ENCODE measurements around the gene TCF7L1. TPM values are rescaled to one million over a fixed set of nuclear protein-coding genes. Genes with fewer than 3 reads are reported as not detected.

Gene TCF7L1
- total and polyA plus RNA-seq, 2 of the 13 experiments (the other 11 are each of a cell fraction or from before 2014, with no cell fraction given): 0.04 to 0.15 TPM

DNA sequence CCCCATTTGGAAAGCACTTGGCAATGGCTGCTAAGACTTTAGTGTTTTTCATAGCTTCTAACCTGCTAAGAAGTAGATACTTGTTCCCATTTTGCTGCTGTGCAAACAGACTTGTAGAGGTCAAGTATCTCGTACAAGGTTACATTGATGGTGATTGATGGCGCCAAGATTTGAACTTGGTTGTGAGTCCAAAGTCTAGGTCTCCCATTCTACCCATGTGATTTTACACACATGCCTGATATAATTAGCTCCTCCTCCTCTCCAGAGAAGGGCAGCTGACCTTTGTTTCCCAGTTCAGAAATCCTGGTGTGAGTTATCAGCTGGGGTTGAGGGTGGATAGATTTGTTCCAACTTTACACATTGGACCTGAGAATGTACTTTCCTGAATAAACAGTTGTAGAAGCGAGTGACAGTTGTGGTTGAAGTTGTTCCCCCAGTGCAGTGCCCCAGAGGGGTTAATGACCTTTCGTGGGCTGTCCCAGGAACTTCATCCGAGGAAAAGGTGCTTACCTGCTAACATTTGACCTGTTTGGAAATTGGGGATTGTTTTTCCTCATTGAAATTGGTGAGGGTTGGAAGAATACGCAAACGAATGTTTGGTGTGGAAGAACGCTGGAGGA, 10.4 kb downstream of the TCF7L1 start (continued):
- TF ChIP-seq, protein P1, sequence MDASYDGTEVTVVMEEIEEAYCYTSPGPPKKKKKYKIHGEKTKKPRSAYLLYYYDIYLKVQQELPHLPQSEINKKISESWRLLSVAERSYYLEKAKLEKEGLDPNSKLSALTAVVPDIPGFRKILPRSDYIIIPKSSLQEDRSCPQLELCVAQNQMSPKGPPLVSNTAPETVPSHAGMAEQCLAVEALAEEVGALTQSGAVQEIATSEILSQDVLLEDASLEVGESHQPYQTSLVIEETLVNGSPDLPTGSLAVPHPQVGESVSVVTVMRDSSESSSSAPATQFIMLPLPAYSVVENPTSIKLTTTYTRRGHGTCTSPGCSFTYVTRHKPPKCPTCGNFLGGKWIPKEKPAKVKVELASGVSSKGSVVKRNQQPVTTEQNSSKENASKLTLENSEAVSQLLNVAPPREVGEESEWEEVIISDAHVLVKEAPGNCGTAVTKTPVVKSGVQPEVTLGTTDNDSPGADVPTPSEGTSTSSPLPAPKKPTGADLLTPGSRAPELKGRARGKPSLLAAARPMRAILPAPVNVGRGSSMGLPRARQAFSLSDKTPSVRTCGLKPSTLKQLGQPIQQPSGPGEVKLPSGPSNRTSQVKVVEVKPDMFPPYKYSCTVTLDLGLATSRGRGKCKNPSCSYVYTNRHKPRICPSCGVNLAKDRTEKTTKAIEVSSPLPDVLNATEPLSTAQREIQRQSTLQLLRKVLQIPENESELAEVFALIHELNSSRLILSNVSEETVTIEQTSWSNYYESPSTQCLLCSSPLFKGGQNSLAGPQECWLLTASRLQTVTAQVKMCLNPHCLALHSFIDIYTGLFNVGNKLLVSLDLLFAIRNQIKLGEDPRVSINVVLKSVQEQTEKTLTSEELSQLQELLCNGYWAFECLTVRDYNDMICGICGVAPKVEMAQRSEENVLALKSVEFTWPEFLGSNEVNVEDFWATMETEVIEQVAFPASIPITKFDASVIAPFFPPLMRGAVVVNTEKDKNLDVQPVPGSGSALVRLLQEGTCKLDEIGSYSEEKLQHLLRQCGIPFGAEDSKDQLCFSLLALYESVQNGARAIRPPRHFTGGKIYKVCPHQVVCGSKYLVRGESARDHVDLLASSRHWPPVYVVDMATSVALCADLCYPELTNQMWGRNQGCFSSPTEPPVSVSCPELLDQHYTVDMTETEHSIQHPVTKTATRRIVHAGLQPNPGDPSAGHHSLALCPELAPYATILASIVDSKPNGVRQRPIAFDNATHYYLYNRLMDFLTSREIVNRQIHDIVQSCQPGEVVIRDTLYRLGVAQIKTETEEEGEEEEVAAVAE (CRISPR knock-in tag; IDR thresholded peaks at IDR 0.05; ENCODE audit: borderline replicate concordance): no peak
- TF ChIP-seq, protein P2, sequence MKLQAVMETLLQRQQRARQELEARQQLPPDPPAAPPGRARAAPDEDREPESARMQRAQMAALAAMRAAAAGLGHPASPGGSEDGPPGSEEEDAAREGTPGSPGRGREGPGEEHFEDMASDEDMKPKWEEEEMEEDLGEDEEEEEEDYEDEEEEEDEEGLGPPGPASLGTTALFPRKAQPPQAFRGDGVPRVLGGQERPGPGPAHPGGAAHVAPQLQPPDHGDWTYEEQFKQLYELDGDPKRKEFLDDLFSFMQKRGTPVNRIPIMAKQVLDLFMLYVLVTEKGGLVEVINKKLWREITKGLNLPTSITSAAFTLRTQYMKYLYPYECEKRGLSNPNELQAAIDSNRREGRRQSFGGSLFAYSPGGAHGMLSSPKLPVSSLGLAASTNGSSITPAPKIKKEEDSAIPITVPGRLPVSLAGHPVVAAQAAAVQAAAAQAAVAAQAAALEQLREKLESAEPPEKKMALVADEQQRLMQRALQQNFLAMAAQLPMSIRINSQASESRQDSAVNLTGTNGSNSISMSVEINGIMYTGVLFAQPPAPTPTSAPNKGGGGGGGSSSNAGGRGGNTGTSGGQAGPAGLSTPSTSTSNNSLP (IDR thresholded peaks at IDR 0.05; ENCODE audit: low read depth, low read length): peak; percentile 84
- TF ChIP-seq ZNF234 (CRISPR knock-in tag; conservative IDR thresholded peaks at IDR 0.05): no peak
- TF ChIP-seq SRSF9 (IDR thresholded peaks at IDR 0.05; ENCODE audit: borderline replicate concordance, insufficient read depth, low read depth, low read length, poor library complexity, severe bottlenecking): no peak
- TF ChIP-seq NCOA5 (CRISPR knock-in tag; IDR thresholded peaks at IDR 0.05): no peak
- peak; percentile 39; the same call in 1 of the 2 replicates for TF ChIP-seq ZNF556 (CRISPR knock-in tag; IDR thresholded peaks at IDR 0.05; ENCODE audit: borderline replicate concordance)
- no peak for TF ChIP-seq HDAC6 (IDR thresholded peaks at IDR 0.05; ENCODE audit: low read depth, low read length)
- TF ChIP-seq FOXJ3 (CRISPR knock-in tag; IDR thresholded peaks at IDR 0.05; ENCODE audit: borderline replicate concordance): peak; percentile 87
- TF ChIP-seq NFIC (IDR thresholded peaks at IDR 0.05; ENCODE audit: low read length): peak; percentile 58; the same call in 1 of the 2 replicates
- TF ChIP-seq, protein P3, sequence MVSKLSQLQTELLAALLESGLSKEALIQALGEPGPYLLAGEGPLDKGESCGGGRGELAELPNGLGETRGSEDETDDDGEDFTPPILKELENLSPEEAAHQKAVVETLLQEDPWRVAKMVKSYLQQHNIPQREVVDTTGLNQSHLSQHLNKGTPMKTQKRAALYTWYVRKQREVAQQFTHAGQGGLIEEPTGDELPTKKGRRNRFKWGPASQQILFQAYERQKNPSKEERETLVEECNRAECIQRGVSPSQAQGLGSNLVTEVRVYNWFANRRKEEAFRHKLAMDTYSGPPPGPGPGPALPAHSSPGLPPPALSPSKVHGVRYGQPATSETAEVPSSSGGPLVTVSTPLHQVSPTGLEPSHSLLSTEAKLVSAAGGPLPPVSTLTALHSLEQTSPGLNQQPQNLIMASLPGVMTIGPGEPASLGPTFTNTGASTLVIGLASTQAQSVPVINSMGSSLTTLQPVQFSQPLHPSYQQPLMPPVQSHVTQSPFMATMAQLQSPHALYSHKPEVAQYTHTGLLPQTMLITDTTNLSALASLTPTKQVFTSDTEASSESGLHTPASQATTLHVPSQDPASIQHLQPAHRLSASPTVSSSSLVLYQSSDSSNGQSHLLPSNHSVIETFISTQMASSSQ (IDR thresholded peaks at IDR 0.05; ENCODE audit: low read depth): no peak
- TF ChIP-seq, protein P3 (CRISPR knock-in tag; IDR thresholded peaks at IDR 0.05; ENCODE audit: borderline replicate concordance): no peak
- TF ChIP-seq HMG20B (CRISPR knock-in tag; conservative IDR thresholded peaks at IDR 0.05): 0 out of 2 replicates have a peak, but pooled peaks have one; percentile 16
- TF ChIP-seq KLF16 (CRISPR knock-in tag; IDR thresholded peaks at IDR 0.05): no peak
- TF ChIP-seq HNF4G (IDR thresholded peaks at IDR 0.05; ENCODE audit: borderline replicate concordance, low read depth, low read length): peak; percentile 91
- peak; percentile 80; the same call in 1 of the 2 replicates for TF ChIP-seq HNF4G (CRISPR knock-in tag; IDR thresholded peaks at IDR 0.05; ENCODE audit: borderline replicate concordance, low read depth)
- TF ChIP-seq ZNF839 (CRISPR knock-in tag; IDR thresholded peaks at IDR 0.05; ENCODE audit: borderline replicate concordance): no peak
- no peak for TF ChIP-seq KLF6 (CRISPR knock-in tag; IDR thresholded peaks at IDR 0.05)

Data from HepG2 (cell line).